Keratinocyte (primary cell): ENCODE data around the gene CRNN. TPM values are rescaled to one million over a fixed set of nuclear protein-coding genes. Genes with fewer than 3 reads are reported as not detected.

Experiments
- DNase-seq: peaks from one replicate; pipeline ENCODE4 v3.0.0-alpha.2; 2011; ENCODE audit warnings: low read depth, missing footprints, low spot score
- FAIRE-seq: peaks from 2 replicates; lab custom pipeline; 2011; peaks lifted over from hg19 to GRCh38; lab: Jason Lieb, UNC
- H2AFZ ChIP-seq: 2 replicates; pipeline ENCODE4 v1.6.0; 2012; ENCODE audit warnings: low read length, control low read depth, inconsistent platforms; ENCODE audit not compliant: control insufficient read depth
- H3K27ac ChIP-seq: 2 replicates; pipeline ENCODE4 v1.5.1; 2011; ENCODE audit warnings: low read length; ENCODE audit not compliant: control insufficient read depth, insufficient read depth
- H3K27me3 ChIP-seq: 3 replicates; pipeline ENCODE4 v1.6.0; 2011; ENCODE audit warnings: low read length; ENCODE audit not compliant: control insufficient read depth, insufficient read depth; ENCODE audit errors: extremely low read depth
- H3K36me3 ChIP-seq, 2 experiments: 2 replicates in 1 of 2; 3 replicates in 1 of 2; pipeline ENCODE4 v1.5.1; 2011; ENCODE audit warnings: low read length in 2 of 2, mild to moderate bottlenecking in 1 of 2; ENCODE audit not compliant: control insufficient read depth in 2 of 2, insufficient read depth in 2 of 2; ENCODE audit errors: extremely low read depth in 1 of 2
- H3K4me1 ChIP-seq: 3 replicates; pipeline ENCODE4 v1.5.1; 2011; ENCODE audit warnings: low read length; ENCODE audit not compliant: control insufficient read depth, insufficient read depth; ENCODE audit errors: extremely low read depth
- H3K4me2 ChIP-seq: 3 replicates; pipeline ENCODE4 v1.6.0; 2011; ENCODE audit warnings: low read depth, low read length; ENCODE audit not compliant: control insufficient read depth, insufficient read depth; ENCODE audit errors: extremely low read depth
- H3K4me3 ChIP-seq, 3 experiments: fragments of 200-600 bp in 1 of 3; sonication (generic) in 1 of 3; 2 replicates in 2 of 3; 3 replicates in 1 of 3; pipeline ENCODE4 v1.5.1; 2011 to 2016; ENCODE audit warnings: low read length in 3 of 3, mild to moderate bottlenecking in 3 of 3, control low read depth in 2 of 3, inconsistent platforms in 1 of 3, low read depth in 1 of 3, mixed read lengths in 1 of 3, mixed run types in 1 of 3, moderate library complexity in 1 of 3; ENCODE audit not compliant: control insufficient read depth in 2 of 3, insufficient read depth in 2 of 3; ENCODE audit errors: extremely low read depth in 1 of 3
- H3K79me2 ChIP-seq: 2 replicates; pipeline ENCODE4 v1.6.0; 2012; ENCODE audit warnings: low read length; ENCODE audit not compliant: control insufficient read depth, insufficient read depth
- H3K9ac ChIP-seq: 3 replicates; pipeline ENCODE4 v1.6.0; 2011; ENCODE audit warnings: low read length; ENCODE audit not compliant: control insufficient read depth, insufficient read depth; ENCODE audit errors: extremely low read depth
- H3K9me1 ChIP-seq: 3 replicates; pipeline ENCODE4 v1.6.0; 2011; ENCODE audit warnings: low read length; ENCODE audit not compliant: control insufficient read depth, insufficient read depth; ENCODE audit errors: extremely low read depth
- H3K9me3 ChIP-seq: 2 replicates; pipeline ENCODE4 v1.5.1; 2012; ENCODE audit warnings: low read depth, low read length; ENCODE audit not compliant: control insufficient read depth
- H4K20me1 ChIP-seq: 3 replicates; pipeline ENCODE4 v1.6.0; 2011; ENCODE audit warnings: low read length; ENCODE audit not compliant: control insufficient read depth, insufficient read depth; ENCODE audit errors: extremely low read depth
- CTCF ChIP-seq, 3 experiments: IDR thresholded peaks in 1 of 3; conservative IDR thresholded peaks in 1 of 3; optimal IDR thresholded peaks in 1 of 3; 2 replicates in 2 of 3; 3 replicates in 1 of 3; pipeline versions ENCODE3 to v1.5.1; 2011; ENCODE audit warnings: low read length in 3 of 3, mild to moderate bottlenecking in 3 of 3, moderate library complexity in 2 of 3, control low read depth in 1 of 3, inconsistent platforms in 1 of 3; ENCODE audit not compliant: insufficient read depth in 2 of 3; ENCODE audit errors: extremely low read depth in 1 of 3
- EZH2 ChIP-seq: IDR thresholded peaks from one replicate; pipeline ENCODE4 v1.6.1; 2012; ENCODE audit warnings: inconsistent platforms, mild to moderate bottlenecking, low read length, moderate library complexity
- dilution Hi-C: fragments of 300-500 bp; cut with MboI; formaldehyde crosslinking; loops from one replicate; pipeline ENCODE4 v1.7.0; 2020; ENCODE audit warnings: low sequenced_read_pairs; ENCODE audit not compliant: extremely low pct_ligation_motif_present
- polyA plus RNA-seq, 5 experiments: library from polyadenylated mRNA; depleted of rRNA in 3 of 5; stranded (reverse) in 3 of 5; stranded (forward) in 1 of 5; unstranded in 1 of 5; fragments of >200 nt; gene quantifications; 1 replicate in 1 of 5; 2 replicates in 3 of 5; 3 replicates in 1 of 5; pipeline versions ENCODE4 v1.2.1 to v1.2.3, GENCODE V29; 2011 to 2012; ENCODE audit warnings: missing spikeins in 2 of 5, low read depth in 1 of 5, low replicate concordance in 1 of 5

Gene CRNN
- polyA plus RNA-seq, 1 donor (not counting 4 experiments of a cell fraction or from before 2014, with no cell fraction given) = 0.05 TPM

GRCh38 chr1:152388889-152389288, 25.2 kb downstream of the CRNN start:
- no peaks in the 10 kb centered on the region for H3K9me1 ChIP-seq
- no peak overlapping the region for H3K4me3 ChIP-seq
- FAIRE-seq = no peak
- no peaks in the 10 kb centered on the region for H3K36me3 ChIP-seq
- DNase-seq = no peak
- dilution Hi-C loops = no loop called here
- H3K27ac ChIP-seq = no peak overlapping the region
- no peaks in the 10 kb centered on the region for H4K20me1 ChIP-seq
- H3K9me3 ChIP-seq = no peaks in the 10 kb centered on the region
- no peak overlapping the region for H2AFZ ChIP-seq
- TF ChIP-seq EZH2 (no peak), CTCF (optimal IDR thresholded peaks at IDR 0.05 in 1 of 3, IDR thresholded peaks at IDR 0.05 in 1 of 3, conservative IDR thresholded peaks at IDR 0.05 in 1 of 3; ENCODE audit: extremely low read depth in 1 of 3, insufficient read depth in 2 of 3, low read length in 3 of 3) (no peak)
- no peak overlapping the region for H3K4me2 ChIP-seq
- H3K27me3 ChIP-seq = peaks cover 4% of the 10 kb centered on the region
- no peak overlapping the region for H3K9ac ChIP-seq
- peaks cover 34% of the 10 kb centered on the region for H3K4me1 ChIP-seq
- H3K79me2 ChIP-seq = no peaks in the 10 kb centered on the region

GRCh38 chr1:152386940-152387339, 27.1 kb downstream of the CRNN start:
- Histone ChIP-seq H3K79me2 (no peaks in the 10 kb centered on the region), H3K27ac (peak overlapping the region; percentile 58), H3K4me3 (no peak overlapping the region), H3K9ac (no peak overlapping the region), H3K27me3 (peaks cover 3% of the 10 kb centered on the region), H3K9me1 (no peaks in the 10 kb centered on the region), H3K4me2 (peak overlapping the region; percentile 65), H3K4me1 (peaks cover 15% of the 10 kb centered on the region), H4K20me1 (no peaks in the 10 kb centered on the region), H2AFZ (peak overlapping the region; percentile 36), H3K9me3 (no peaks in the 10 kb centered on the region), H3K36me3 (no peaks in the 10 kb centered on the region)
- TF ChIP-seq CTCF (optimal IDR thresholded peaks at IDR 0.05 in 1 of 3, IDR thresholded peaks at IDR 0.05 in 1 of 3, conservative IDR thresholded peaks at IDR 0.05 in 1 of 3; ENCODE audit: extremely low read depth in 1 of 3, insufficient read depth in 2 of 3, low read length in 3 of 3) (no peak), EZH2 (no peak)
- dilution Hi-C loops = no loop called here
- DNase-seq (peak; percentile 52), FAIRE-seq (peak; percentile 96)
